GM12891 (cell line): Measurements from ENCODE around the gene AKAP3.
A peak's percentile ranks its signal among the peaks of the same experiment; 100 is the strongest.

ENCODE experiments used
- DNase-seq: peaks from one replicate; pipeline ENCODE4 v3.0.0; 2011; ENCODE audit warnings: low spot score; ENCODE audit not compliant: insufficient read length
- FAIRE-seq: peaks from 2 replicates; lab custom pipeline; 2011; peaks lifted over from hg19 to GRCh38; lab: Jason Lieb, UNC
- PAX5 ChIP-seq: IDR thresholded peaks from 2 replicates; pipeline ENCODE4 v1.6.1; 2011; ENCODE audit warnings: low read length, moderate library complexity, mild to moderate bottlenecking; ENCODE audit not compliant: insufficient read depth, severe bottlenecking
- POLR2A ChIP-seq: IDR thresholded peaks from 2 replicates; pipeline ENCODE4 v1.6.1; 2011; ENCODE audit warnings: low read depth, low read length, control low read depth
- POLR2AphosphoS5 ChIP-seq: IDR thresholded peaks from 2 replicates; pipeline ENCODE4 v1.6.1; 2011; ENCODE audit warnings: low read depth, low read length, control low read depth
- POU2F2 ChIP-seq: IDR thresholded peaks from 2 replicates; pipeline ENCODE4 v1.6.1; 2011; ENCODE audit warnings: low read depth, mild to moderate bottlenecking, control low read depth, low read length, moderate library complexity
- SPI1 ChIP-seq: IDR thresholded peaks from 2 replicates; pipeline ENCODE4 v1.6.1; 2011; ENCODE audit warnings: low read depth, low read length, control low read depth
- TAF1 ChIP-seq: IDR thresholded peaks from 2 replicates; pipeline ENCODE4 v1.6.1; 2011; ENCODE audit warnings: low read depth, low read length, control low read depth

The AKAP3 gene

GRCh38 chr12:4648104-4648500 is 749 bp downstream of the AKAP3 start:
- no peak for DNase-seq
- TF ChIP-seq POLR2A (no peak), POLR2AphosphoS5 (no peak), PAX5 (no peak), POU2F2 (no peak), SPI1 (no peak), TAF1 (no peak)
- FAIRE-seq = peak; percentile 50

- TF ChIP-seq PAX5 (no peak), TAF1 (no peak), SPI1 (no peak), POLR2A (no peak), POU2F2 (no peak)
- DNase-seq (no peak), FAIRE-seq (peak; percentile 67)
Measured at GRCh38 chr12:4645023-4645422, 3.8 kb downstream of the AKAP3 start.

DNA sequence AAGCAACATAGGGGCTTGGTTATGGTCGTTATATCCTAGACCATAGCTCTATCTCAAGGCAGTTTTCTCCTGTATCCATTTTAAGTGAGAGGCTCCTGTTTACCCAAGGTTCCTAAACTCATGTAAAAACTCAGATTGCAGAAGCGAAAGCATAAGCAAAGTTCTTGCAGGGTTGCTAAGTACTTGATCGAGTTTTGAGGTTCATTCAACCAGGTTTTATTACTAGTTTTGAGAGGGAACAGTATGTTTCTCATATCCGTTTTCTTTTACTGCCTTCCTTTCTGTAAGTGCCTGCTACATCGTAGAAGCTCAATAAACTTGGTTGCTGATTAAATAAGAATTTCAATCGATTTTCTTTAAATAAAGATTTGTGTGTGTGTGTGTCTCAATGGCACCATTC is 5.1 kb downstream of the AKAP3 start:
- DNase-seq = peak; percentile 41
- FAIRE-seq = peak; percentile 90

GRCh38 chr12:4630262-4630661 is 18.6 kb downstream of the AKAP3 start:
- FAIRE-seq = no peak
- TF ChIP-seq SPI1 = no peak
- TF ChIP-seq POU2F2 = no peak
- TF ChIP-seq POLR2A = no peak
- no peak for TF ChIP-seq POLR2AphosphoS5
- no peak for TF ChIP-seq TAF1
- no peak for DNase-seq

More for the DNA sequence above, 5.1 kb downstream of the AKAP3 start:
- TF ChIP-seq POLR2AphosphoS5 (no peak), SPI1 (peak; percentile 88)

DNA sequence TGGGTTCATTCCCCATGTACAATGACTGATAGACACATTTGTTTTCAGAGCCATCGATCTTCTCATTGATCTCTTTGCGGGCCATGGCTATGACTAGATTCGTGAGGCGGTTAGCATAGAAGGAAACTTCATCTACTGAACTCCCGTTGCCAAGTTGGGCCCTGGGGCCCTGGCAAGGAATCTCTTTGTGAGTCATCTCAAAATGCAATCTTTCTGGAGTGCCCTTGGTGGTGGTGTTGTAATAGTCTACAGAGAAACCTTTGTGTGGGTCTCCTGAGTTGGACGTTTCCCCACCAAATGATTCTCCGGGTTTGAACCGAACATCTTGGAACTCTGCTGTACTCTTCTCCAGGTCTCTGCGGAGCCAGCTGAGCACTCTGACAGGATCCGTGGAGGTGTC is 20.4 kb downstream of the AKAP3 start:
- no peak for TF ChIP-seq POLR2A
- TF ChIP-seq SPI1 = no peak
- TF ChIP-seq TAF1 = no peak
- TF ChIP-seq PAX5 = no peak
- TF ChIP-seq POLR2AphosphoS5 = no peak
- TF ChIP-seq POU2F2 = no peak
- FAIRE-seq (no peak), DNase-seq (no peak)

DNA sequence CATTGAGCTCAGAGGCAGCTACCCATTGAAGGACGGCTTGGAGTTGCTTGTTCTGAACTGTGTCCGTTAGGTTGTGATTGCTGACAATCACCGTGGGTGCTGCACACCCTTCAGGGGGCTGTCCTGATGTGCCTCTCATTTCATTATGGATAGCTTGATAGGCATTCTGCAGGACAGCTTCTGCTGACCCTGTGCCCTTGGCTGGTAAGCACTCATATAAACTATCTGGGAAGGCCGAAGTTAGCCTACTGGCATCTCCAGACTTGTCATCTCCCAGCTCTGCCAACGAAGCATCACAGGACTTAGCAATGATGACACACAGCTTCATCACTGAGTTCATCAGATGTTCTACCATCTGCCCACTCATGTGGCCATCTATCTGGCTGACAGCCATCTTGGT is 22.3 kb downstream of the AKAP3 start:
- TF ChIP-seq POU2F2 = no peak
- no peak for TF ChIP-seq POLR2AphosphoS5
- no peak for TF ChIP-seq PAX5
- TF ChIP-seq POLR2A = no peak
- no peak for TF ChIP-seq SPI1
- TF ChIP-seq TAF1 = no peak
- no peak for FAIRE-seq
- DNase-seq = no peak

- FAIRE-seq (no peak), DNase-seq (no peak)
- TF ChIP-seq PAX5 (no peak), POLR2A (no peak), POU2F2 (no peak), POLR2AphosphoS5 (no peak), SPI1 (no peak)
Measured at GRCh38 chr12:4621511-4621910, 27.3 kb downstream of the AKAP3 start.

DNA sequence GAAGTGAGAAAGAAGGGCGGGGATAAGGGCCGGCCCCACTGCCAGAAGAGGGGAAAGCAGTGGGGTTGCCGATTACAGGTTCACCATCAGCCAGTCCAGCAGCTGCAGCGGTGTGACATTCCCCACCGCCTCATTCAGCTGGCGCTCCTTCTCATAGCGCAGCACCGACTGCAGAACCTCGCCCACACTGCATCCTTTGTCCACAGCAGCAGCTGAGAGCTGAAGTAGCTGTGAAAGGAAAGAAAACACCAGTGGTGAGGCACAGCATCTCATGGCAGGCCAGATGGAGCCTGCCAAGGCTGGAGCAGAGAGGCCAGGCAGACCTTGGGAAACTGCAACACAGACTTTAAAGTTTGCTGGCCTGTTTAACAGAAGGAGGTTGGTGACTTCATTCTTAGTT is 33.2 kb downstream of the AKAP3 start:
- TF ChIP-seq POLR2A (no peak), SPI1 (no peak), PAX5 (no peak), POU2F2 (no peak), POLR2AphosphoS5 (no peak), TAF1 (no peak)
- DNase-seq = no peak
- no peak for FAIRE-seq

DNA sequence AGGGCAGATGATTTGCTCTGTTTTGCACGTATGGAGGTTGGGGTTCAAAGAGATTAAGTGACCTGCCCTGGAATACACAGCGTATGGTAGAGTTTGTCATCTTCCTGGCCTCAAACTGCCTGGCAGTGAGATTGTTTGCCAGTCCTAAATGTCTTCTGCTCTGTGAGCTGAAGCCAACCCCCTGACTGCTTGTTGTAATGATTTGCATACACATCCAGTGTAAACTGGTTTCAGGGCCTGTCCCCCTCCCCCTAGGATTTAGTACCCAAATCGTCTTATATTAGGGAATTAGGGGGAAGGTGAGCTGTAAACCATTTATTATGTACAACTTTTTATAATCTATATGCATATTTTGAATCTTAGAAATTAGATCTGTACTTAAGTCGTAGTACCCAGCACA is 38.4 kb downstream of the AKAP3 start:
- FAIRE-seq (no peak), DNase-seq (no peak)
- no peak for TF ChIP-seq POLR2A
- no peak for TF ChIP-seq TAF1
- no peak for TF ChIP-seq POU2F2
- TF ChIP-seq PAX5 = no peak
- no peak for TF ChIP-seq POLR2AphosphoS5
- no peak for TF ChIP-seq SPI1

DNA sequence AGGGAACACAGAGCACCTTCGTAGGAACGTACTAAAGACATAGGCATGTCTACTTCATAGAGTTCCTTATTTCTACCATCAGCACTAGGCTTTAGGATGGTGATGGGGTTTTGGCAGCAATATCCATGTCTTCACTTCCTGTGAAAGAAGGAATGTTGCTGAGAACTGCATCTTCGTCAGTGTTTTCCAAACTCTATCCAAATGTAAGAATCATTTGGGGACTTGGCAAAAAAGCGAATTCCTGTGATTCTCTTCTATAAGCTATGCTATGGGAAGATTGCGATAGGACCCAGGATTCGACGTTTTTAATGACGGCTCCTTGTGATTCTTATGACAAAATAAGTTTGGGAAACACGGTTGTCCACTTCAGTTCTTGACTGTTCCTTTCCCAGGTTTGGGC is 39.8 kb downstream of the AKAP3 start:
- TF ChIP-seq POLR2AphosphoS5 (no peak), TAF1 (no peak), PAX5 (no peak), POU2F2 (no peak), SPI1 (no peak), POLR2A (no peak)
- no peak for FAIRE-seq
- no peak for DNase-seq
